Measurements from ENCODE around the gene USE1. TPM values are rescaled to one million over a fixed set of nuclear protein-coding genes. Genes with fewer than 3 reads are reported as not detected.
A peak's percentile ranks its signal among the peaks of the same experiment; 100 is the strongest.

The USE1 gene
- total and polyA plus RNA-seq, 4 donors, result 13.3 to 46.8 (median 32.9) TPM

DNA sequence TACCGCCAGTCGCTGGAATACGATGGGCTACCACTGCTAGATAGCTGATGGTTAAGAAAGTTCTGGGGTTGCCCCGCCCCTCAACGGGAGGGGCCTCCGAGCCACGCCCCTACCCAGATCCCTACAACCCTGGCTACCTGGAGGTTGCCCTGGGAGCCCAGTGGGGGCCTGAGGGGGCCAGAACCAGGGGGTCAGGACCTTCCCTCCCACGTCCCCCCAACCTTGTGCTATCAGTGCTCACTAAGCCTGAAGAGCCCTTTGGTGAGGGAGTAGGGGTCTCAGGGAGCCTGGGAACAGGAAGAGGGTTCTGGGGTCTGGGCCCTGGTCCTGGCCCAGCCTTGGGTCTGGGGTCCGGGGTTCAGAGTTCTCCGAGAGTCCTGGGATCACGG is 19.7 kb downstream of the USE1 start:
- peaks cover 64% of the 10 kb centered on the region for H3K36me3 ChIP-seq (ENCODE audit: control insufficient read depth, insufficient read depth, low read length)
- peak overlapping the region; percentile 47 for H3K27ac ChIP-seq (ENCODE audit: low read depth, low read length)
- 36% methylated on average over 8 of the region's 11 CpGs for WGBS (ENCODE audit: insufficient coverage)
- H3K27me3 ChIP-seq (ENCODE audit: control insufficient read depth, insufficient read depth, low read length), result no peaks in the 10 kb centered on the region
- H3K4me1 ChIP-seq (ENCODE audit: control insufficient read depth, insufficient read depth, low read length), result peaks cover 23% of the 10 kb centered on the region
- DNase-seq (ENCODE audit: low read depth in 4 of 6, low spot score in 6 of 6), result peak in 2 of 6 donors; percentile 56 to 74
- peak overlapping the region; percentile 40 for H3K4me3 ChIP-seq (ENCODE audit: low read depth, low read length)
- no peaks in the 10 kb centered on the region for H3K9me3 ChIP-seq (ENCODE audit: control insufficient read depth, insufficient read depth, low read length)

DNA sequence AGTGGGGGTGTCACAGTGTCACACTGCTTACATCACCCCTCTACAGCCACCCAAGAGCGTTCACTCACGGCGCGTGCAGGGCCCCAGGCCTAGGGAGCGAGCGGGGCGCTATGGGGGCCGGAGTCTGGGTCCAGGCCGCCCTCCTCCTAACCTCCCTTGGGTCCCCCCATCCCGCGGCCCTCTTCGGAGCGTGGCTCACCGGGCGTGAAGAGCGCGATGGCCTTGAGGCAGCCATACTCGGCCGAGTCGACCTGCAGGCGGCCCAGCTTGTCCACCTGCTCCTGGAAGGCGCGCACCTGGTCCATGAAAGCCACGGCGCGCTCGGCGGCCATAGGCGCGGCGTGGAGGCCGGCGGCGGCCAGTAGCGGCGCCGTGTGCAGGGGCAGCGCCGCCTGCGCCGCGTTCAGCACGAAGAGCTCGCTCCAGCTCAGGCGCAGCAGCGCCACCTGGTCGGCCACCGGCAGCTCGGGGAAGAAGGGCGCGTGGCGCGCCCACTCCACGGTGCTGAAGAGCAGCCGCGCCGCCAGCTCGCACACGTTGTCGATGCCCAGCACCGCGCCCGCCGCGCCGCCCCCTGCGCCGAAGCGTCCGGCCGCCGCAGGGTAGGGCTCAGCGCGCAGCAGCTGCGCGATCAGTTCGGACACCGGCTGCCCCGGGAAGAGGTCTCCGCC is 20.3 kb downstream of the USE1 start:
- DNase-seq (ENCODE audit: low read depth in 4 of 6, low spot score in 6 of 6), result peak in 3 of 6 donors; percentile 59 to 91 (median 88)
- H3K36me3 ChIP-seq (ENCODE audit: control insufficient read depth, insufficient read depth, low read length), result peaks cover 64% of the 10 kb centered on the region
- no peaks in the 10 kb centered on the region for H3K27me3 ChIP-seq (ENCODE audit: control insufficient read depth, insufficient read depth, low read length)
- peak overlapping the region; percentile 40 for H3K4me3 ChIP-seq (ENCODE audit: low read depth, low read length)
- H3K9me3 ChIP-seq (ENCODE audit: control insufficient read depth, insufficient read depth, low read length), result no peaks in the 10 kb centered on the region
- peak overlapping the region; percentile 47 for H3K27ac ChIP-seq (ENCODE audit: low read depth, low read length)
- peaks cover 23% of the 10 kb centered on the region for H3K4me1 ChIP-seq (ENCODE audit: control insufficient read depth, insufficient read depth, low read length)
- WGBS (ENCODE audit: insufficient coverage), result 4% methylated on average over 80 of the region's 80 CpGs

DNA sequence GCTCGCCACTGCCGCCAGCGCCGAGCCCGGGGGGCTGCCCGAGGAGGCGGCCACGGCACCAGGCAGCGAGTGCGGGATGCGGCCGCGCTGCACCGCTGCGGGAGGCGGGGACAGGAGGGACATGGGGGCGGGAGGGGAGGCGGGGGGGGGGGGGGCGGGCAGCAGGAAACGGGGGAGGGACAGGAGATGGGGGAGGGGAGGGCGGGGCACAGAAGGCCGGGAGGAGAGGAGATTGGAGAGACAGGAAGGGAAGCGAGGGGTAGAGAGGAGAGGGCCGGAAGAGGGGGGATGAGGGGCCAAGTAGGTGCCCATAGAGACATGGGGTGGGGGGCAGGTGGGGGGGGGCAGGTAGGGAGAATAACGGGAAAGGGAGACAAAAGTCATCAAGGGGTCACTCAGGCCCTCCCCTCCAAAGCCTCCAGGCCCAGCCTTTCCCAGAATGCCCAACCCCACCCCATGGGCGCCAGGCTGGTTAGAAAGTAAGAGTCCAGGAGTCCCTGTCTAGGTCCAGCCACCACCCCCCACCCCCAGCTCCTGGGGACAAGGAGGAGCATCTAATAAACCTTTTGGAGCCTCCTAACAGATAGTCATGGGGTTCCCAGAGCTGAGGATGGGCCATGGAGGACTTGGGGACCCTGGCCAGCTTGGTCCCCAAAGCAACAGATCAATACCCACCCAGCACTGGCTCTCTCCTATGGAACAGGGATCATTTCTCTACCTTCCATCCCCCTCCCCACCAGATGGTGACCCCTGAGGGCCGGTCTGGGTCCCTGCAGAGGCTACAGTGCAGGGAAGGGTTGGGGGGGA is 21.0 kb downstream of the USE1 start:
- Histone ChIP-seq H3K36me3 (ENCODE audit: control insufficient read depth, insufficient read depth, low read length) (peaks cover 62% of the 10 kb centered on the region), H3K27ac (ENCODE audit: low read depth, low read length) (no peak overlapping the region), H3K27me3 (ENCODE audit: control insufficient read depth, insufficient read depth, low read length) (no peaks in the 10 kb centered on the region), H3K4me1 (ENCODE audit: control insufficient read depth, insufficient read depth, low read length) (peaks cover 23% of the 10 kb centered on the region), H3K4me3 (ENCODE audit: low read depth, low read length) (no peak overlapping the region), H3K9me3 (ENCODE audit: control insufficient read depth, insufficient read depth, low read length) (no peaks in the 10 kb centered on the region)
- WGBS (ENCODE audit: insufficient coverage), result 20% methylated on average over 3 of the region's 27 CpGs
- DNase-seq (ENCODE audit: low read depth in 4 of 6, low spot score in 6 of 6), result peak in 1 of 6 donors; percentile 74

DNA sequence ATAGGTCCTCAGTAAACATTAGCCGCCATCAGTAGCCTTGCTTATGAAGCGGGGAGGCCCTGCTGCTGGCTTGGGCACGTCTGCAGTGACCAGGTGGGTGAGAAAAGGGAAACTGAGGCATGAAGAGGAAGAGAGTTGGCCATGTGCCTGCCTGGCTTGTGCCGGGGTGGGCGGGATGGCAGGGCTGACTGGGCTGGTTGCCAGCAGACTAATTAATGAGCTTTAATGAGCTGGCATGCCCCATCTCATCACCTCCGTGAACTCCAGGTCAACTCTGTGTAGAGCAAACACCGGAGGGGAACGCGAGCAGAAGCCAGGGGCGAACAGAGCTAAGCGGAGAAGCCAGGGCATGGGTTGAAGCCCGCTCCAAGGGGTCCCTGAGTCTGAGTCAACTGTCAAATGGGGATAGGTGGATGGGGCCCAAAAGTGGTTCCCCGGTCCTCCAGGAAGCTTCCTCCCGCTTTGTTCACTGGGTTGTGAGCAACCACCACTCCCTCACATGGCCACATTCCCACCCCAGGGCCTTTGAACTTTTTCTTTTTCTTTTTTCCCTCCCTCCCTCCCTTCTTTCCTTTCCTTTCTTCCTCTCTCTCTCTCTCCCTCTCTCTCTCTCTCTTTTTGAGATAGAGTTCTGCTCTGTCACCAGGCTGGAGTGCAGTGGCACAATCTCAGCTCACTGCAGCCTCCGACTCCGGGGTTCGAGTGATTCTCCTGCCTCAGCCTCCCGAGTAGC is 21.8 kb downstream of the USE1 start:
- no peak overlapping the region for H3K4me3 ChIP-seq (ENCODE audit: low read depth, low read length)
- peaks cover 23% of the 10 kb centered on the region for H3K4me1 ChIP-seq (ENCODE audit: control insufficient read depth, insufficient read depth, low read length)

DNA sequence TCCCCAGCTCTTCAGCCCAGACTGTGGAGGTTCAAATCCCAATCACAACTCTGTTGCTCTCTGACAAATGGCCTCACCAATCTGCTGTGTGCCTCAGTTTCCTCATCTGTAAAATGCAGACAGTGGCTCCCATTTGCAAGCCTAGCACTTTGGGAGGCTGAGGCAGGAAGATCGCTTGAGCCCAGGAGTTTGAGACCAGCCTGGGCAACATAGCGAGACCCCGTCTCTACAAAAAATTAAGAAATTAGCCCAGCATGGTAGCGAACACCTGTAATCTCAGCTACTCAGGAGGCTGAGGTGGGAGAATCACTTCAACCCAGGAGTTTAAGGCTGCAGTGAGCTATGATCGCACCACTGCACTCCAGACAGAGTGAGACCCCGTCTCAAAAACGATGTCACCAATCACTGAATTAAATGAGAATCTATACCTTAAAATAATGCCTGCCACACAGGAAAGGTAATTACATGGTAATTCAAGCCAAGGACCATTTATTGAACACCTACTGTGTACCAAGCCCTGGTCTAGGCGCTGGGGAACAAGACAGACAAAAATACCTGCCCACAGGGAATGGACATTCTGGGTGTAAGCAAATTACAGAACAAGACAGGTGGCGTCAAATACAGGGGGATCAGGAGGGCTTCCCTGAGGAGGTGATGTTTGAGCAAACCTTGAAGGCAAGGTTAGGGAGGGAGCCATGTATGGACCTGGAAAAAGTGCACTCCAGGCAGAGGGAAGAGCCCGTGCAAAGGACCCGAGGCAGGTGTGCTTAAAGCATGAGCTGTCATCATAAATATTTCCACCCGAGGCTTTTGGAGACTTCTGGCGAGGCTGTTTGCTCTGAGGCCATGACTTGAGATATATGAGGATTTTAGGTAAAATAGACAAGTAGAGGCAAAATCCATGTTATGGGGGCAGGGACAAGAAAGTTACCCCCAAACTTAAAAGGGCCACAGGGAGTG is 22.9 kb downstream of the USE1 start:
- Histone ChIP-seq H3K27ac (ENCODE audit: low read depth, low read length) (no peak overlapping the region), H3K9me3 (ENCODE audit: control insufficient read depth, insufficient read depth, low read length) (no peaks in the 10 kb centered on the region), H3K36me3 (ENCODE audit: control insufficient read depth, insufficient read depth, low read length) (peaks cover 50% of the 10 kb centered on the region), H3K27me3 (ENCODE audit: control insufficient read depth, insufficient read depth, low read length) (no peaks in the 10 kb centered on the region), H3K4me1 (ENCODE audit: control insufficient read depth, insufficient read depth, low read length) (peaks cover 32% of the 10 kb centered on the region), H3K4me3 (ENCODE audit: low read depth, low read length) (no peak overlapping the region)
- no peak for DNase-seq (ENCODE audit: low read depth in 4 of 6, low spot score in 6 of 6)
- WGBS (ENCODE audit: insufficient coverage), result 94% methylated on average over 7 of the region's 13 CpGs

More for the DNA sequence above, 21.8 kb downstream of the USE1 start:
- no peak for DNase-seq (ENCODE audit: low read depth in 4 of 6, low spot score in 6 of 6)
- Histone ChIP-seq H3K27me3 (ENCODE audit: control insufficient read depth, insufficient read depth, low read length) (no peaks in the 10 kb centered on the region), H3K9me3 (ENCODE audit: control insufficient read depth, insufficient read depth, low read length) (no peaks in the 10 kb centered on the region), H3K27ac (ENCODE audit: low read depth, low read length) (no peak overlapping the region), H3K36me3 (ENCODE audit: control insufficient read depth, insufficient read depth, low read length) (peaks cover 56% of the 10 kb centered on the region)
- WGBS (ENCODE audit: insufficient coverage), result 52% methylated on average over 12 of the region's 18 CpGs

DNA sequence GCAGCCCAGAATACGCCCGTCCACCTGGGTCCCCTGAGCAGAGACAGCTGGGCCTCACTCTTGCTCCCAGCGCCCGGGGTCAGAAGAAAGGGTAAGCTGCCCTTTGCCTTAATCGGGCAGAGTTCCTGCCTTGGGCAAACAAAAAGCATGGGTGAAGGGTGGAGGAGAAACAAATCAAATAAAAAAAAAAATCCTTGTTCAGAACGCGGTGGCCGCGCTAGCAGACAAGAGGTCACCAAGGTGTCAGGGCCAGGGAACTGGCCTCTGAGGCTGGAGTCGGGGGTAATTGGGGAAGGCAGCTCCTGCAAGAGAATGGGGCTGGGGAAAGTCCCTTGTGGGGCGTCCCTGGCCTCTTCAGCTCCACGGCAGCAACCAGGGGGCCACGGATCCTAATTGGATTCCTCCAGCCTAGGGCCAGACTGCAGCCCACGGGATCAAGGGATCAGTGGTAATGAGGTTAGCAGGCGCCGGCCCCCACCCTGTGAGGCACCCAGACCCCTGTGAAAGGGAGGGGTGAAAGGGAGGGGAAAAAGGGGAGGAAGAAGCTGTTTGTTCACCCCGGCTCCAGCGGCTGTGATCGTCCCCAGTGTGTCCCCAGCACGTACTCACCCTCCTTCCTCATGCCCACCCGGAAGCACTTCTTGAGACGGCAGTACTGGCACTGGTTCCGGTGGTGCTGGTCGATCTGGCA is 25.1 kb downstream of the USE1 start:
- H3K27ac ChIP-seq (ENCODE audit: low read depth, low read length), result no peak overlapping the region
- H3K4me3 ChIP-seq (ENCODE audit: low read depth, low read length), result no peak overlapping the region
- H3K4me1 ChIP-seq (ENCODE audit: control insufficient read depth, insufficient read depth, low read length), result peaks cover 39% of the 10 kb centered on the region
- no peak for DNase-seq (ENCODE audit: low read depth in 4 of 6, low spot score in 6 of 6)
- no peaks in the 10 kb centered on the region for H3K27me3 ChIP-seq (ENCODE audit: control insufficient read depth, insufficient read depth, low read length)
- 71% methylated on average over 18 of the region's 24 CpGs for WGBS (ENCODE audit: insufficient coverage)
- H3K36me3 ChIP-seq (ENCODE audit: control insufficient read depth, insufficient read depth, low read length), result peaks cover 37% of the 10 kb centered on the region
- H3K9me3 ChIP-seq (ENCODE audit: control insufficient read depth, insufficient read depth, low read length), result no peaks in the 10 kb centered on the region

DNA sequence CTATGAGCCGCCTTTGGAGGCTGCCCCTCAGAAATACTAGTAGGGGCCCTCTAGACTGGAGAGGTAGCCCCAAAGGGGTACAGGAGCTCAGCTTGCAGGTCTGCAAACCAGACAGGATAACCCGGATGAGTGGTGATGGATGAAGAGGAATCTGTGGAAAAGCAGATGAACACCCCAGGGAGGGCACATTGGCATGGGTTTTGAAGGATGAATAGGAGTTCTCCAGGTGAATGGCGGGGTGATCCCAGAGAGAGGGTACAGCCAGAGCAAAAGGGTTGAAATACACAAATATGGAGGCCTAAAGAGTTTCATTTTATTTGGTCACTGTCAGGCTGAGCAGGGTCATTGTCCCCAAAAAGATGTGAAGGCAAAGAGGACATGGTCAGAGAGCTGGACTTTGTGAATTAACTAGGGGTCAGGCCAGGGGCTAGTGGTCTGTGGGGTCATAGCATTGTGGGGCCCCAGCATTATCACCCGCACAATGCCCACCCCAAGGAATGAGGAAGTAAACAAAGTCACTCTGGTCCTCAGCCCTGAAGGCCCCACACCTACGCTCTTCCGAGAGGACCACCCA is 25.8 kb downstream of the USE1 start:
- no peak for DNase-seq (ENCODE audit: low read depth in 4 of 6, low spot score in 6 of 6)
- peaks cover 35% of the 10 kb centered on the region for H3K36me3 ChIP-seq (ENCODE audit: control insufficient read depth, insufficient read depth, low read length)
- H3K27me3 ChIP-seq (ENCODE audit: control insufficient read depth, insufficient read depth, low read length), result no peaks in the 10 kb centered on the region
- H3K27ac ChIP-seq (ENCODE audit: low read depth, low read length), result no peak overlapping the region
- WGBS (ENCODE audit: insufficient coverage), result 100% methylated on average over 6 of the region's 6 CpGs
- H3K4me1 ChIP-seq (ENCODE audit: control insufficient read depth, insufficient read depth, low read length), result peaks cover 37% of the 10 kb centered on the region
- no peak overlapping the region for H3K4me3 ChIP-seq (ENCODE audit: low read depth, low read length)
- no peaks in the 10 kb centered on the region for H3K9me3 ChIP-seq (ENCODE audit: control insufficient read depth, insufficient read depth, low read length)

DNA sequence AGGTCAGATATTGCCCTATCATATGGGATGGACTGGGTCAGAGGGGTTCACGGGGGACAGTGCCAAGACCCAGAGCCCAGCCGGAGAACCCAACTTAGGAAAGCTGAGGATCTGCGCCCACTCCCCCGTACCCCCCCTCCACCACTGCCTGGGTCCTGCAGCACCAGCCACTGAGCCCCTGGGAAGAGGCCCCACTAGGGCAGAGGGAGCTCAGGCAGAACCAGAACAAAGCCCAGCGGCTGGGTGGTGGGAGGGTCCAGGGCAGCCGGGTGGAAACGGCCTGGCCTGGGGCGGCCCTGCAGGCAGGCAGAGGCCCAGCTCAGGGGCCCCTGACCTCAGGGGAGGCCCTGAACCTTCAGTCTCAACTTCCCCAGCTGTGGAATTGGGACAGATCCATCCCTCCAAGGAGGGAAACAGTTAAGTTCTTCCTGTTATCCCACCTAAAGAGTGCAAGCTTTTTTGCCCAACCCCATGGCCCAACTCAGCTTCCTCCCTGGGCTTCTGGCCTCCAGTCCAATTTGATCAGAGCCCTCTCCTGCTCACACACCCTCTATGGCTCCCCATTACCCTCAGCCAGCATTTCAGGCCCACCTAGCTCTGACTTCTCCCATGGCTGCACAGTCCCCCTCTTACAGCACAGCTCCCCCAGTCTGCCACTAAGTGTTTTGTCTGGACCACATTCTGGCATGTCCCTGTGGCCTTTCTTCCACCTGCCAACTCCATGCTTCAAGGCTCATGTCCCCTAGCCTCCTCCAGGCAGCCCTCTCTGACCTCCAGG is 27.5 kb downstream of the USE1 start:
- no peak for DNase-seq (ENCODE audit: low read depth in 4 of 6, low spot score in 6 of 6)
- peaks cover 43% of the 10 kb centered on the region for H3K4me1 ChIP-seq (ENCODE audit: control insufficient read depth, insufficient read depth, low read length)
- WGBS (ENCODE audit: insufficient coverage), result 46% methylated on average over 4 of the region's 8 CpGs
- no peak overlapping the region for H3K4me3 ChIP-seq (ENCODE audit: low read depth, low read length)
- H3K36me3 ChIP-seq (ENCODE audit: control insufficient read depth, insufficient read depth, low read length), result peaks cover 26% of the 10 kb centered on the region
- no peak overlapping the region for H3K27ac ChIP-seq (ENCODE audit: low read depth, low read length)
- no peaks in the 10 kb centered on the region for H3K27me3 ChIP-seq (ENCODE audit: control insufficient read depth, insufficient read depth, low read length)
- no peaks in the 10 kb centered on the region for H3K9me3 ChIP-seq (ENCODE audit: control insufficient read depth, insufficient read depth, low read length)
